Suprapubic skin (tissue), 4 donors: Measurements from ENCODE around the gene MCRIP2. TPM values are rescaled to one million over a fixed set of nuclear protein-coding genes. Genes with fewer than 3 reads are reported as not detected.

Source experiments
- DNase-seq, 2 donors: peaks; one replicate each; pipeline ENCODE4 v3.0.0-alpha.2; 2019; ENCODE audit warnings: low spot score in 2 of 2
- H3K27ac ChIP-seq: fragments of 200-600 bp; sonication (generic); one replicate; pipeline ENCODE4 v1.5.1; 2019
- H3K27me3 ChIP-seq: fragments of 200-600 bp; sonication (generic); one replicate; pipeline ENCODE4 v1.5.1; 2019
- H3K36me3 ChIP-seq: fragments of 200-600 bp; sonication (generic); one replicate; pipeline ENCODE4 v1.5.1; 2019
- H3K4me1 ChIP-seq: fragments of 200-600 bp; sonication (generic); one replicate; pipeline ENCODE4 v1.5.1; 2019
- H3K4me3 ChIP-seq: fragments of 200-600 bp; sonication (generic); one replicate; pipeline ENCODE4 v1.5.1; 2019; ENCODE audit warnings: mild to moderate bottlenecking
- H3K9me3 ChIP-seq: fragments of 200-600 bp; sonication (generic); one replicate; pipeline ENCODE4 v1.5.1; 2019
- CTCF ChIP-seq, 2 donors: fragments of 200-600 bp in 1 of 2; fragments of 450-650 bp in 1 of 2; sonication (generic) in 1 of 2; IDR thresholded peaks; one replicate each; pipeline ENCODE4 v1.5.1; 2016 to 2019; ENCODE audit warnings: antibody characterized with exemption in 2 of 2, mild to moderate bottlenecking in 1 of 2, moderate library complexity in 1 of 2
- EP300 ChIP-seq: sonication (generic); formaldehyde crosslinking; IDR thresholded peaks from one replicate; pipeline ENCODE4 v1.6.1; 2017; ENCODE audit warnings: antibody characterized with exemption
- POLR2A ChIP-seq, 2 donors: fragments of 450-650 bp; IDR thresholded peaks; one replicate each; pipeline ENCODE4 v1.6.1; 2017; ENCODE audit warnings: antibody characterized with exemption in 2 of 2, mild to moderate bottlenecking in 2 of 2, moderate library complexity in 2 of 2
- POLR2AphosphoS5 ChIP-seq, 3 donors: sonication (generic); formaldehyde crosslinking; IDR thresholded peaks; one replicate each; pipeline ENCODE4 v1.6.1; 2017; ENCODE audit warnings: antibody characterized with exemption in 3 of 3
- WGBS: methylation state at CpG from one replicate; pipeline ENCODE4 v1.1.5; 2018; 5-methylcytosine and 5-hydroxymethylcytosine counted together
- total RNA-seq, 4 donors: library from RNA; depleted of rRNA; stranded (reverse); fragments of >200 nt; gene quantifications; one replicate each; pipeline ENCODE4 v1.1.0, GENCODE V29; 2016

The MCRIP2 gene
- total RNA-seq, 4 donors from 2014 or later = 10.3 to 29.8 (median 24.2) TPM

GRCh38 chr16:619476-620100 lies 22.0 kb upstream of the MCRIP2 start:
- WGBS = 85% methylated on average over 20 of the region's 20 CpGs
- DNase-seq = no peak
- no peak overlapping the region for H3K4me3 ChIP-seq
- H3K36me3 ChIP-seq = peaks cover 3% of the 10 kb centered on the region
- no peaks in the 10 kb centered on the region for H3K27me3 ChIP-seq
- H3K27ac ChIP-seq = peak overlapping the region; percentile 63
- TF ChIP-seq POLR2AphosphoS5 (IDR thresholded peaks at IDR 0.05) (no peak), CTCF (IDR thresholded peaks at IDR 0.05) (no peak), EP300 (no peak), POLR2A (IDR thresholded peaks at IDR 0.05) (no peak)
- H3K9me3 ChIP-seq = no peaks in the 10 kb centered on the region
- H3K4me1 ChIP-seq = peaks cover 47% of the 10 kb centered on the region

- Histone ChIP-seq H3K4me3 (no peak overlapping the region), H3K36me3 (peaks cover 6% of the 10 kb centered on the region)
- 44% methylated on average over 4 of the region's 41 CpGs for WGBS
These were observed 20.7 kb upstream of the MCRIP2 start for GRCh38 chr16:620700-621525.

GRCh38 chr16:621526-622105 lies 20.0 kb upstream of the MCRIP2 start:
- Histone ChIP-seq H3K36me3 (peaks cover 13% of the 10 kb centered on the region), H3K27me3 (no peaks in the 10 kb centered on the region), H3K4me1 (peaks cover 44% of the 10 kb centered on the region), H3K9me3 (no peaks in the 10 kb centered on the region), H3K4me3 (no peak overlapping the region), H3K27ac (peak overlapping the region; percentile 63)
- 63% methylated on average over 10 of the region's 21 CpGs for WGBS
- no peak for DNase-seq
- no peak for TF ChIP-seq POLR2A (IDR thresholded peaks at IDR 0.05)

More at GRCh38 chr16:620700-621525, 20.7 kb upstream of the MCRIP2 start:
- TF ChIP-seq POLR2A (IDR thresholded peaks at IDR 0.05) (no peak), EP300 (no peak)
- Histone ChIP-seq H3K27me3 (no peaks in the 10 kb centered on the region), H3K4me1 (peaks cover 47% of the 10 kb centered on the region), H3K27ac (peak overlapping the region; percentile 63), H3K9me3 (no peaks in the 10 kb centered on the region)
- no peak for DNase-seq

GRCh38 chr16:622920-623280 lies 18.7 kb upstream of the MCRIP2 start:
- peaks cover 50% of the 10 kb centered on the region for H3K4me1 ChIP-seq
- no peaks in the 10 kb centered on the region for H3K27me3 ChIP-seq
- peaks cover 26% of the 10 kb centered on the region for H3K36me3 ChIP-seq
- WGBS = 89% methylated on average over 17 of the region's 17 CpGs
- TF ChIP-seq POLR2AphosphoS5 (IDR thresholded peaks at IDR 0.05) = no peak
- no peak for TF ChIP-seq EP300
- TF ChIP-seq CTCF (IDR thresholded peaks at IDR 0.05) = no peak
- TF ChIP-seq POLR2A (IDR thresholded peaks at IDR 0.05) = no peak
- DNase-seq = no peak
- H3K27ac ChIP-seq = peak overlapping the region; percentile 63
- no peaks in the 10 kb centered on the region for H3K9me3 ChIP-seq
- no peak overlapping the region for H3K4me3 ChIP-seq

GRCh38 chr16:624526-625070 lies 17.0 kb upstream of the MCRIP2 start:
- TF ChIP-seq POLR2AphosphoS5 (IDR thresholded peaks at IDR 0.05) (no peak), CTCF (IDR thresholded peaks at IDR 0.05) (no peak), POLR2A (IDR thresholded peaks at IDR 0.05) (no peak), EP300 (no peak)
- Histone ChIP-seq H3K4me3 (no peak overlapping the region), H3K27me3 (no peaks in the 10 kb centered on the region), H3K9me3 (no peaks in the 10 kb centered on the region), H3K27ac (no peak overlapping the region), H3K36me3 (peaks cover 38% of the 10 kb centered on the region), H3K4me1 (peaks cover 46% of the 10 kb centered on the region)
- DNase-seq = no peak
- 77% methylated on average over 10 of the region's 10 CpGs for WGBS
